ENCODE results near the gene ANKS1B.
"Not testable (repeated sequence)": the region's sequence is repeated elsewhere in the genome, so short reads cannot be mapped to it uniquely, and the experiment has no call there.

Gene ANKS1B

DNA sequence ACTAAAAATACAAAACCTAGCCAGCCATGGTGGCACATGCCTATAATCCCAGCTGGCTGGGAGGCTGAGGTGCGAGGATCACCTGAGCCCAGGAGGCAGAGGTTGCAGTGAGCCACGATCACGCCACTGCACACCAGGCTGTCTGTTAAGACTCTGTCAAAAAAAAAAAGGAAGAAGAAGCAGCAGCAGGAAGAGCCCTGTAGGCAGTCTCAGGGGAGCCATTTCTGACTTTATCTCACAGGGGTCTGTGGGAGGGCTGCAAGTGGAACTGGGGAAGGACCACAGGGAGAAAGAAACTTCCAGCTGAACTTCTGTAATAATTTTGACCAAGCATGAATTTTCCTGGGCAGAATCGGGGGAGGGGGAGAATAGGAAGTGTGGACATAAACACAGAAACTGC is 304.5 kb downstream of the ANKS1B start:
- DNase-seq, result no peak

DNA sequence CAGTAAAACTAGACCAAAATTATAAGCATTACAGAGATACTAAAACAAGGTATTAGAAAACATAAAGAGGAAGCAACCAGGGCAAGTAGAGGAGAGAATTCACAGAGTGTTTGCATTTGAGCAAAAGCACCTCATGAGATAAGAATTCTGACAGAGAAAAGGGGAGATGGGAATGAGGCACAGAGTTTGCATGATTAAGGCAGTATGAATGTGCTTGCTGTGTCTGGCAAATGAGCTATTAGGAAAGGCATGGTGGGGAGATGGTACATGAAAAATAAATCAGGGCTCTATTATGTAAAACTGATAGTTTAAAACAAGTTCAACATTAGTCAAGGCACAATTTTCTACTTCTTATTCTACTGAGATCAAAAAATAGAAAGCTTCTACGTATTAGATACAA is 314.1 kb downstream of the ANKS1B start:
- DNase-seq, result no peak

DNA sequence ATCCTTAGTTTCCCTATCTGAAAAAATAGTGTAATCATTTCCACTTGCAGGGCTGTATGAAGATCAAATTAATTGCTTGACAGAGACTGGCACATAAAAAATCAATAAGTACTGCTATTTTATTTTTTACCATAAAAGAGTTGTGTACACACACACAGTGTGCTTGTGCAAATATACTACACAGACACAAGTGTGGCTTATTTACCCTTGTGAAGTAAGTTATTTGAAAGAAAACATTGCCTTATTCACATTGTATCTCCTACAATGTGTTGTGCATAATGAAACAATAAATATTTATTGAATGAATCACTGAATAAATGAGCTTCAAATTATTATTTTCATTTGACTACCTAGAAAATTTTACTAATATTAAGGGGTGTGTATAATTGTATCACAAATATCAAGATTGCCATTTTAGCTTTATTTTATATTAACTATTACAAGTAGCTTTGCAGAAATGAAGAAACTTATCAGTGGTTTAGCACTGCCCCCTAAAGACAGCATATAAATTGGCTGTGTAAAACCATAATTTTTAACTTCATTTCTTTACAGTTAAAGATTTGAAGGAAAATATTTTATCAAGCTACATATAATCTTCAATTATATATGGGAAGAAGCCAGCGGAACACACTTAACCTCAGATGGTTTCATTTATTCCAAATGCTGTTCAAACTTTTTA is 325.9 kb downstream of the ANKS1B start:
- no peak for DNase-seq

DNA sequence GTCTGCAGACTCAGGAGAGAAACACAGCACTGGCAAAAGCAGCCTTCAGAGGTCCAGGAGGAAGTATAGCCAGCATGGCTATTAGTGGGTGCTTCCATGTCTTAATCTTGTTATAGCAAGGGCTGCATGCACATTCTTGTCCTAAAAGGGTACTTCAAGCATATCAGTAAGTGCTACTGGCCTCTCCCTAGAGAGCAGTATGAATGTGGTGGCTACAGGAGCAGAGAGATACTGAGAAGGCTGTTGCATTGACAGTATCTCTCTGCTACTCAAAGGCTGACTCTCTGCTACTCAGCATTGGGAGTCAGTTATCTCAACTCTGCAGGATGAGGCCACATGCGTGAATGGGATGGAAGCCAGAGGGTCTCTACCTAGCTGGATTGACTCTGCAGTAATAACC is 335.2 kb downstream of the ANKS1B start:
- DNase-seq, result no peak

DNA sequence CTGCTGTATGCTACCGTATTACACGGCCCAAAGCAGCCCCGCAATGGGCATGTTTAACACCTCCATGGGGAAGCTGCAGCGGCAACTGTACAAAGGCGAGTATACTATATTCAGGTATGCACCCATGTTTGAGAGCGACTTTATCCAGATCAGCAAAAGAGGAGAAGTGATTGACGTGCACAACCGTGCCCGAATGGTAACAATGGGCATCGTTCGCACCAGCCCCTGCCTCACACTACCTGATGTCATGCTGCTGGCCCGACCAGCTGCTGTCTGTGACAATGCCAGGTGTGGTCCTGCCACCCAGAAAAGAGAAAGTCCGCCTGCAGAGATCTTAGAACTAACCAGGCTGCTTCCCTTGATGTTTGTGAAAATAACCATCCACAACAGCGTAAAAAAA is 336.6 kb downstream of the ANKS1B start:
- no peak for DNase-seq

DNA sequence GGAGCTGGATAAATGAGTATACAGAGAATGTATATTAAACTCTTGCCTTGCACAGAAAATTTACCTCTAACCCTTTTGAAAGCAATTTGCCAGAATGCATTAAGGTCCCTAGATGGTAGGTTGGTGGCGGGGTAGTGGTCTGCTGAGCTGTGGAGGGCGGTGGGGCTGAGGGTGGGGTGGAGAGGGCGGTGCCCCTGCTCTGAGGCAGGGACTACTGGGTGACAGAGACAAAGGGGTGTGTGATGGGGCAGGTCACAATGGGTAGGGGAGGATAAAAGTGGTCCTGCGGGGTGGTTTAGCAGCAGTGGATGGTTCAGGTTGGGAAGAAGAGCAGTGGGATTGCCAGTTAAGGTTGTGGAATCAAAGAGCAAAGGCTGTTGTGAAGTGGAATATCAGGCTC is 337.3 kb downstream of the ANKS1B start, which contains the start of gene GARIN6:
Gene GARIN6 (plus strand): TSS at position 301 of the 400 bp plus-strand sequence. CDS start 422 bp downstream, outside the sequence.
- no peak for DNase-seq

DNA sequence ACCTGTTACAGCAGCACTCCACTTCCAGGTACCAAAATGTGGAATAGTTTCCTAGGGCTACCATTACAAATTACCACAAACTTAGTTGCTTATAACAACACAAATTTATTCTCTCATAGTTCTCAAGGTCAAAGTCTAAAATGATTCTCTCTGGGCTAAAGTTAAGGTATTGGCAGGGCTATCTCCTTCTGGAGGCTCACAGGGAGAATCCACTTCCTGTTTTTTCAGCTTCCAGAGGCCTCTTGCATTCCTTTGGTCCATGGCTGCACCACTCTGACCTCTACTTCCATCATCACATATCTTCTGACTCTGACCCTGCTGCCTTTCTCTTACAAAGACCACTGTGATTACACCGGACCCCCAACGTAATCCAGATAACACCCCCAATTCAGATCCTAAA is 340.1 kb downstream of the ANKS1B start:
- no peak for DNase-seq

DNA sequence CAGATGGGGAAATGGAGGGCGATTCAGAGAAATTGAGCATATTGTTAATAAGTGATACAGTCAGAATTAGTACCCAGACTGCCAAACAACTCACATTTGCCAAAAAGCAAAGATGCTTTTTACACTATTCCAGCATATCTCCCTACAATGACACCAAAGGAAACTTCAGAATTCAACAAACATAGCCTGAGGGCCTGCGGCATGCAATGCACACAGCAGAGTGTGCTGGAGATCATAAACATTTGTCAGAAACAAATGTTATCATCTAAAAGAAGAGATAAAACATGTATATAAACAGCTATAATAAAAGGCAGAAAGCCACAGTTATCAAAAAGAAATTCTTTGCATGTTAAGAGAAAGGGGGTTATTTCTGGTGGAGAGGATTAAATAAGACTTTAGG is 357.3 kb downstream of the ANKS1B start:
- no peak for DNase-seq

DNA sequence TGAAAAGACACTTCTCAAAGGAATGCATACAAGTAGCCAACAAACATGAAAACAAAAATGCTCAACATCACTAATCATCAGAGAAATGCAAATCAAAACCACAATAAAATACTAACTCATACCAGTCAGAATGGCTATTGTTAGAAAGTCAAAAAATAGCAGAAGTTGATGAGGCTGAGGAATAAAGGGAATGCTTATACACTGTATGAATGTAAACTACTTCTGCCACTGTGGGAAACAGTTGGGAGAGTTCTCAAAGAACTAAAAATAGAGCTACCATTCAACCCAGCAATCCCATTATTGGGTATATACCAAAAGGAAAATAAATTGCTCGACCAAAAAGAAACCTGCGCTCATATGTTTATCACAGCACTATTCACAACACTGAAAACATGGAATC is 360.1 kb downstream of the ANKS1B start:
- not testable (repeated sequence) for DNase-seq

DNA sequence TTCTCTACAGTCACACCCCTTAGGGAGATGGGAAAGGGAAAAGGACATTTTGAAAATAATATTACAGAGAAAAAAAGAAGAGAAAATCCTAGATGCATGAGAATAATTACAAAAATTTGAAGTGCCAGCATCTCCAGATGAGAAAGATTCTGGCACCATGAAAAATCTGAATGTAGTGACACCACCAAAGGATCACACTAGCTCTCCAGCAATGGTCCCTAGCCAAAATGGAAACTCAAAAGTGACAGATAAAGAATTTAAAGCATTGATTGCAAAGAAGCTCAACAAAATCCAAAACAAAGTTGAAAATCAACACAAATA is 364.6 kb downstream of the ANKS1B start:
- no peak for DNase-seq

DNA sequence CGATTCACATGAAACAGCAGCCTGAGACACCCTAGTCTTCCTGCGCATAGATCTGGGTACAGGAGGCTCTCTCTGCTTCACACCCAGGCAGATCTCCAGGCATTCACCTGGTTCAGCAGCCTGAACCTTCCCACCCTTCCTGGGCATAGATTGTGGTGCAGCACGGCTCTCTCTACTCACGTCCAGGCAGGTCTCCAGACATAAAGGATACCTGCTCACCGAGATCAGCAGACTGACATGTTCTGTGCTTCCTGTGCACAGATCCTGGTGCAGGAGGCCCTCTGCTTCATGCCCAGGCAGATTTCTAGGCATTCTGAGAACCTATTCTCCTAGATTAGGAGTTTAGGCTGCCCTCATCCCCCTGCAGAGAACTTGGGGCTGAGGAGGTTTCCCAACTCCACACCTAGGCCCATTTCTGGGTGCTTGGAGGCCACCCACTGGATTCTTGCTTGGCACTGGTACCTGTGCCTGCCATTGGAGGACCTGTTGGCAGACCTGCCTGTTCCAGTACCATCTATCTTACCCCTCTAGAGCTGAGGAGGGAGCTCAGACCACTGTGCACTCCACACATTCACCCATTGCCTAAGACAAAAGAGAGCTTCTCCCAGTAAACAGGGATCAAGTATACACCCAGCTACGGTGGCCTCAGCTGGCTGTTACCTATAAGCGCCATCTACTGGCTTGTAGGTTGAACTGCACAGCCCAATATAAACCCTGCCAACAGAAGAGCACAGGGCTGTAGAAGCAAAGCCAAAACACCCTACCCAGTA is 365.2 kb downstream of the ANKS1B start:
- DNase-seq, result peak; percentile 32

DNA sequence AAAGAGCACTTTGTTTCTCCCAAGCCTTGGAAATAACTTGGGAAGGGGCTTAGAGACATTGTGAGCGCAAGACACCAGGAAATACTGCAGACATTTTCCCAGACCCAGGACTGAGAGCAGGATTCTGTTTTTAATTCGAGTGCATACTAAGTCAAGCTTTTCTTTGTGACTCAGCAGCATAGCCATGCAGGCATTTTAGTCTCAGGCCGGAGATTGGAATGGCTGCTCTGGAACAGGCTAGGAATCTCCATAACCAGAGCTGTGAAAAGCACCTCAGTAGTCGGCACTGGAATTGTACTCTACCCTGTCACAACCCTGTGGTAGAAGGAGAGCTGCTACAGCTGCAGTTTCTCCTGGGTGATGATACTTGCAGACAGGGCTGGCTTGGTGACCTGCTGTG is 366.1 kb downstream of the ANKS1B start:
- DNase-seq, result no peak

DNA sequence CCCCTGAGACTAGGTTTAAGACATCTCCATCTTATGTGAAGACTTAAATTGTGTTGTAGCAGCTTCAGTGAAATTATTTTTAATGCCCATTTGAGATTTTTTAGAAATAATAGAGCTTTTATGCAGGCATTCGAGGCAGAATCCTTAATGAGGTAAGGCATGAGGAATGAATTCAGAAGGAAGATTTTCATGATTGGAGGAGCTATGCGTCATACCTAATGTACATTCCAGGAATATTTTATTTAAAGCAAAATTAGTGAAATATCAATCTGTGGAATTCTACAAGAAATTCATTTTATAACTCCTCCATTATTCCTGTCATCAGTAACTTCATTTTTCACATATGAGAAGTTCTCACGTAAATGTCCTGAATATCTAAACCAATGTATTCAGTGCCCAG is 373.1 kb downstream of the ANKS1B start:
- DNase-seq, result no peak

DNA sequence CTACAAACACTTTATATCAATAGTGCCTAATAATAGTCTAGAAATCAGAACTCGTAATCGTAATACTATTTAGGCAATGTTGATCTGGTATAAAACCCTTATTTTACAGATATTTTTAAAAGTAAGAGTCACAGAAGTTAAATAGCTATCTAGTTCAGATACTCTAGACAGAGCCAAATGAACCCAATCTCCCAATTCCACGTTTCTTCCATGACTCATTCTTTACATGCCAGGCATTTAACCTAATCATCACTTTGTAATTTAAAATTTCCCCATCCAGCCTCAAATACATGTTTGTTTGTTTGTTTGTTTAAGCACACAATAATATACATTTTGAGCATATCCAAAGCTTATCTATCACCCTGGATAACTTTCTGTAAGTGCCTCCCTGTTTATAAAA is 373.6 kb downstream of the ANKS1B start:
- no peak for DNase-seq

DNA sequence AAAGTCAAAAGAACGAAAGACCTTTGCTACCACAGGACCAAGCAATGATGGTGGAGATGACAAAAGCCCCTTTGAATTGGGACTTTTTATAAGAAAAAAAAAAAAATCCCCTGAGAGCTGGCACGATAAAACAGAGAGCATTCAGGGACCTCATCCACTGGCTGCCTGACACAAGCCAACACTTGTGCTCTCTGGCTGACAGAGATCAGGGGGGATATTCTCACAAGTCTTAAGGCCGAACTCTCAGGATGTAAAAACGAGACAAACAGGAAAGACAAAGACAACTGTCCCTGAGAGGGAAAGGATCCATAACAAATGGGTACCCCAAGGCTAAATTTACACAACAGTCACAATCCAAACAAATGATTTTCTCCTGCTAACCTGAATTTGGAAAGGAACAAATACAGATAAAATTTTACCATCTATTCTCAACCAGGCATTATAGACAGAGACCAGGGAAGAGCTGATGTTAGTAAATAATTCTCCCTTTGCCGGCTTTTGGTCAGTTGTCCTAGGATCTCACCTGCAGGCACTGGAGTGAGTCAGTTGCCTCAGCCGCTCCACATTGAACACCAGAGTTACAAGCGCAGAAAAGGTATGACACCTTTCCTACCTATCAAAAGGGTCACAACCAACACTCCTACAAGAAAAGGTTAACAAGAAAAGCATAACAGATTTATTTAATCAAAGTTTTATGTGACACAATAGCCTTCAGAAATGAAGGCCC is 375.1 kb downstream of the ANKS1B start:
- DNase-seq, result no peak

DNA sequence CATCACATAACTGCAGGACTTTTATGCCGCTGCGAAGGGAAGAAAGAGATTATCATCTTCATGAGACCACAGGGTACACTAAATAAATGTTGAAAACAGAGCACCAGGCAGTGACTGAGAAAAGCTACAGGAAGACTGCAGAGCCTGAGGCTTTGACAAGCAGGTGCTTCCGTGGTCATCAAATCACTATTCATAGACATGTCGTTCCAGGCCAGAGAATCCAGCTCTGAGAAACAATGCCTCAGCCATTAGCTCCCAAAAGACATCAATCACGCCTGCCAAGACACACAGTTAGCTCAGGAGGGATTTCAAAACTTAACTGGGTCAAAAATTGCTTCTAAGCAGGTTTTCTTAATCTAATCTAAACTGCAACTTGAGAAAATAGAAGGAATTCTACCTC is 384.3 kb downstream of the ANKS1B start:
- DNase-seq, result no peak

DNA sequence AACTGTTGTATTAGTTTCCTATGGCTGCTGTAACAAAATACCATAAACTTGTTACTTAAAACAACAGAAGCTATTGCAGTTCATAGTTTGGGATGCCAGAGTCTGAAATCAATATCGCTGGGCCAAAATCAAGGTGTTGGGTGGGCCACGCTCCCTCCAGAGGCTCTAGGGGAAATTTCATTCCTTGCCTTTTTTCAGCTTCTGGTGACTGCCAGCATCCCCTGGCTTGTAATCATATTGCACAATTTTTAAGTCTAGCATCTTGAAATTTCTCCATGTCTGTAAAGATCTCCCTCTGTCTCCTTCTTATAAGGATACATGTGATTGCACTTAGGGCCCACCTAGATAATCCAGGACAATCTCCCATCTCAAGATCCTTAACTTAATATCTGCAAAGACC is 386.0 kb downstream of the ANKS1B start:
- no peak for DNase-seq

DNA sequence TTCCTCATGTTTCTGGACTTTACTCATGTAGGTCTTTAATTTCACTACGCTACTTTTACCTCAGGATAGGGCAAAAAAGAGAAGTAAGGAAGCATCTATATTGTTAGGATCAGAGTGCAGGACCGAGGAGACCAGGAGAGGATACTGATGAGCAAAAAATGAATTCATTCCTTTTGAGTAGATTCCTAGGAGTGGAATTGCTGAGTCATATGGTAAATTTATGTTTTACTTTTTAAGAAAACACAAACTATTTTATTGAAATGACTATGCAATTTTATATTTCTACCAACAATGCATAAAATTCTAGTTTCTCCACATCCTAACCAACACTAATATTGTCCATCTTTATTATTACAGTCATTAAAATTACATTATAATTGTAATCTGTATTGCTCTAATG is 388.0 kb downstream of the ANKS1B start:
- no peak for DNase-seq

DNA sequence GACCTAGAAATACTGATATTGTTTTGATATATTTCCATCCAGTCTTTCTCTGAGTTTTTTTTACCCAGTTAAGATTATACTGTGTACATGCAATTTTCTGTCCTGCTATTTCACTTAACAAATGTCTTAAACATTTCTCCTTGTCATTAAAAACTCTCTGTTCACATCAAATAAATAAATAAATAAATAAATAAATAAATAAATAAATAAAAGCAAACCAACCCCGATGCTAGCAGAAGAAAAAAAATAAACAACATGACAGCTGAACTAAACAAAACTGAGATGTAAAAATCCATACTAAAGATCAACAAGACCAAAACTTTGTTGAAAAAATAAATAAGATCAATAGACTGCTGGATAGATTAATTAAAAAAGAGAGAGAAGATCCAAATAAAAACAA is 407.6 kb downstream of the ANKS1B start:
- not testable (repeated sequence) for DNase-seq

DNA sequence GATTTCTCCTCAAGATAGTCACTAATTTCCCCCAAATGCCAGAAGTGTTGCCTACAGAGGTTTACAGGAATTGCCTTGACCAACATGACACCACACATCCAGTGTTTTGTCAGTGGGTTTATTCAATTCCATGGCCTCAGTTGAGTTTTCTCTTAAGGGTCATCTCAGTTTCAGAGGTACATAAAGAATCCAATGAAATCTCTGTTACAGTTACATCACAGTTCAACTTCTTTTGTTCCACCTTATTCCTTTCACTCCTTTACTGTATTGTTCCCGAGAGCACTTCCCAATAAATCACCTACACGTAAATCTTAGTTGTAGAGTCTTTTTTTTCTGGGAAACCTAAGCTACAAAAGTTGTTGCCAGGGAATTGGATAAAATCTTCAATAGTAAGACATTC is 410.8 kb downstream of the ANKS1B start:
- DNase-seq, result no peak

DNA sequence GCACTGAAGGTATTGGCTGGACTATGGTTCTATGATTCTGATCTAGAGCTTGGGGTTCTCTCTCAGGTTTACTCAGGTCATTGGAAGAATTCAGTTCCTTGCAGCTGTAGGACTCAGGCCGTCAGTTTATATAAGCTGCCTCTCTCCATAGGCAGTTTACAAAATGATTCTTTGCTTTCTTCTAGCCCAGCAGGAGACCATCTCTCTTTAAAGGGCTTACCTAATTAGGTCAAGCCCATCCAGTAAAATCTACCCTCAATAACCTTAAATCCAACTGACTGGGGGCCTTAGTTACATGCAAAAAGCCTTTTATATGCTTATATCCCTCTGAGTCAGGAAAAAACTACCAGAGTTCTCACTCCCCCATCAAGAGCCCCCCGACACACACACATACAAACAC is 417.7 kb downstream of the ANKS1B start:
- DNase-seq, result no peak

DNA sequence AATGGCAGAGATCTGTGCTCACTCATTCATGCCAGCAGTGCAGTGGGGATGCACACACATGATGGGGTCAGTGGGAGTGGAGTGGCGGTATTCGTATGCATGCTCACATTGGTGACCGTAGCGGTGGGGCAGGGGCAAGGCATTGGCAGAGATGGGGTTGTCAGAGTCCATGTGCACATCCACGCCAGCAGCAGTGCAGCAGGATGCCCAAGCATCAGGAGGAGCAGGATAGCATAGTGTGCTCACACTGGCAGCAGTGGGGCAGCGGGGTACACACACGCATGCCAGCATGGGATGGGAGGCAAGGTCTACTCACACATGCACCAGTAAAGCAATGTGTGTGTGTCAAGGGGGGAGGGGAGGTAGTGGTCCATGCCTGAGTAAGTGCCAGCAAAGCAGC is 426.6 kb downstream of the ANKS1B start:
- no peak for DNase-seq

DNA sequence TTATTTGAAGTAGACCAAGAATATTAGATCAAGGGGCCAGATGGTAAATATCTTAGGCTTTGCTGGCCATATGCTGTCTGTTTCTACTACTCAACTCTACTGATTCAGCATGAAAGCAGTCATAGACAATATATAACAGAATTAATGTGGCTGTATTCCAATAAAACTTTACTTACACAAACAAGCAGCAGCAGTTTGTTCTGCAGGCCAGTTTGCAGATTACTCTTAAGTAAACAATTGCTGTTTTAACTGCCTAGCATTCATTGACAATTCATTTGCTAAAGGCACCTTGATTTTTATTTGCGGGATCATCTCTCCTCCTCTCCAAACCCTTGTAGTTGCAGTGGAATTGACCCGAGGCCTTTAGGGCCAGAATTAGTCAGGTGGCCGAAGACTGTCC is 431.3 kb downstream of the ANKS1B start:
- DNase-seq, result no peak

DNA sequence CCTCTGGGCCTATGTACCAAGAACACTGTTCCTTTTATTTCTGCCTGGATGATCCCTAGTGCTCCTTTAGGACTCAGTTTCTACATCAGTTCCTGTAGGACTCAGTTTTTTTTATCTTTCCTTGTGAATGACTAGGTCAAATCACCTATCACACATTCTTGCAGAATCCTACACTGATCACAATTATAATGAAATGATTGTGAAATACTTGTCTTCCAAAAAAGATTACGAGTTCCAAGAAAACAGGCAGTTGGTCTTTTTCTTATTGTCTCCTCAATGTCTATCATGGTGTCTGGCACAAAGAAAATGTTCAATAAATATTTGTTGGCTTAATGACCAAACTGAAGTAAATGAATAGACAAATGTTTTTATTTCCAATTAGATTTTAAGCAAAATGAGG is 432.7 kb downstream of the ANKS1B start:
- no peak for DNase-seq
